SK-N-SH (cell line): ENCODE measurements around the gene GFY. TPM values are rescaled to one million over a fixed set of nuclear protein-coding genes. Genes with fewer than 3 reads are reported as not detected.

Experiments used
- CTCF ChIA-PET: fragments of 300-600, 350-600 bp; formaldehyde crosslinking; extraction: SDS; loops from one replicate; lab custom pipeline; 2021; lab: Yijun Ruan, JAX
- POLR2A ChIA-PET: fragments of 350-600 bp; sonication (Branson Sonifier 250); formaldehyde crosslinking; extraction: SDS; loops from one replicate; lab custom pipeline; 2020; ENCODE audit warnings: antibody characterized with exemption, inconsistent platforms; lab: Yijun Ruan, JAX
- DNase-seq: peaks from one replicate; pipeline ENCODE4 v3.0.0; 2012
- H2AFZ ChIP-seq: fragments of 200-600 bp; sonication (generic); 2 replicates; pipeline ENCODE4 v1.8.1; 2016; ENCODE audit warnings: antibody characterized with exemption, mild to moderate bottlenecking, low read depth
- H3F3A ChIP-seq: fragments of 200-600 bp; sonication (generic); replicated peaks from 2 replicates; pipeline ENCODE3; 2016; ENCODE audit warnings: antibody characterized with exemption, mild to moderate bottlenecking; ENCODE audit not compliant: insufficient read depth
- H3K27ac ChIP-seq, 2 experiments: fragments of 200-500 bp in 1 of 2; fragments of 200-600 bp in 1 of 2; sonication (Bioruptor generic) in 1 of 2; sonication (generic), shearing (Covaris generic) in 1 of 2; 2 replicates each; pipeline versions ENCODE4 v1.5.1 to v1.6.1; 2014 to 2016; ENCODE audit warnings: low read depth in 2 of 2, inconsistent platforms in 1 of 2, low read length in 1 of 2, mild to moderate bottlenecking in 1 of 2, mixed read lengths in 1 of 2
- H3K27me3 ChIP-seq: fragments of 200-600 bp; sonication (generic), shearing (Covaris generic); 2 replicates; pipeline ENCODE4 v1.6.1; 2016; ENCODE audit warnings: mixed run types; ENCODE audit not compliant: insufficient read depth
- H3K36me3 ChIP-seq, 2 experiments: fragments of 200-500 bp in 1 of 2; fragments of 200-600 bp in 1 of 2; sonication (Bioruptor generic) in 1 of 2; sonication (generic) in 1 of 2; replicated peaks in 1 of 2; 2 replicates each; pipeline versions ENCODE3 to v1.5.1; 2014 to 2016; ENCODE audit warnings: low read length in 1 of 2, mild to moderate bottlenecking in 1 of 2; ENCODE audit not compliant: insufficient read depth in 2 of 2, control insufficient read depth in 1 of 2
- H3K4me1 ChIP-seq, 2 experiments: fragments of 200-500 bp in 1 of 2; fragments of 200-600 bp in 1 of 2; sonication (Bioruptor generic) in 1 of 2; sonication (generic), shearing (Covaris generic) in 1 of 2; 2 replicates each; pipeline versions ENCODE4 v1.5.1 to v1.6.1; 2014 to 2016; ENCODE audit warnings: low read depth in 1 of 2, low read length in 1 of 2, mixed run types in 1 of 2; ENCODE audit not compliant: insufficient read depth in 2 of 2, control insufficient read depth in 1 of 2
- H3K4me2 ChIP-seq: fragments of 200-600 bp; sonication (generic), shearing (Covaris generic); 2 replicates; pipeline ENCODE4 v1.6.1; 2017; ENCODE audit warnings: mixed run types
- H3K4me3 ChIP-seq, 2 experiments: fragments of 200-500 bp in 1 of 2; fragments of 200-600 bp in 1 of 2; sonication (Bioruptor generic) in 1 of 2; sonication (generic), shearing (Covaris generic) in 1 of 2; 2 replicates each; pipeline versions ENCODE4 v1.5.1 to v1.8.1; 2014 to 2016; ENCODE audit warnings: low read depth in 2 of 2, inconsistent platforms in 1 of 2, low read length in 1 of 2, mild to moderate bottlenecking in 1 of 2, mixed read lengths in 1 of 2, moderate library complexity in 1 of 2
- H3K79me2 ChIP-seq: fragments of 200-600 bp; sonication (generic); 2 replicates; pipeline ENCODE4 v1.8.1; 2017; ENCODE audit warnings: mild to moderate bottlenecking; ENCODE audit not compliant: insufficient read depth
- H3K9ac ChIP-seq: fragments of 200-600 bp; sonication (generic); 2 replicates; pipeline ENCODE4 v1.6.1; 2017; ENCODE audit warnings: mixed run types
- H3K9me2 ChIP-seq: fragments of 200-600 bp; sonication (generic); 2 replicates; pipeline ENCODE4 v1.6.1; 2017; ENCODE audit warnings: mixed run types
- H3K9me3 ChIP-seq: fragments of 200-600 bp; sonication (generic); 2 replicates; pipeline ENCODE4 v1.6.1; 2017; ENCODE audit warnings: mixed run types, mild to moderate bottlenecking, moderate library complexity
- H4K20me1 ChIP-seq: fragments of 200-600 bp; sonication (generic); 2 replicates; pipeline ENCODE4 v1.6.1; 2017; ENCODE audit warnings: mild to moderate bottlenecking, mixed run types; ENCODE audit not compliant: insufficient read depth
- CTCF ChIP-seq: fragments of 200-600 bp; sonication (generic); IDR thresholded peaks from 2 replicates; pipeline ENCODE4 v1.6.1; 2017; ENCODE audit warnings: antibody characterized with exemption, mild to moderate bottlenecking, moderate library complexity
- FOSL2 ChIP-seq: IDR thresholded peaks from 2 replicates; pipeline ENCODE4 v1.4.0; 2012; ENCODE audit warnings: low read depth, mild to moderate bottlenecking, moderate library complexity, borderline replicate concordance
- NRF1 ChIP-seq: IDR thresholded peaks from 2 replicates; pipeline ENCODE4 v1.6.1; 2012; ENCODE audit warnings: low read depth, mild to moderate bottlenecking, low read length
- RAD21 ChIP-seq: IDR thresholded peaks from 2 replicates; pipeline ENCODE4 v1.6.1; 2012; ENCODE audit warnings: mild to moderate bottlenecking, low read length
- REST ChIP-seq: IDR thresholded peaks from 2 replicates; pipeline ENCODE4 v1.6.1; 2012; ENCODE audit warnings: mild to moderate bottlenecking, low read depth, low read length, moderate library complexity
- WGBS: methylation state at CpG from one replicate; pipeline ENCODE4 v1.1.6; 2017; ENCODE audit warnings: low lambda C conversion rate; 5-methylcytosine and 5-hydroxymethylcytosine counted together
- polyA plus RNA-seq, 3 experiments: library from polyadenylated mRNA; depleted of rRNA; stranded (reverse); fragments of >200 nt; gene quantifications; 2 replicates each; pipeline ENCODE4 v1.2.3, GENCODE V29; 2012

GFY gene
- polyA plus RNA-seq, 1 of the 3 experiments (the other 2 are of a cell fraction): not detected

DNA sequence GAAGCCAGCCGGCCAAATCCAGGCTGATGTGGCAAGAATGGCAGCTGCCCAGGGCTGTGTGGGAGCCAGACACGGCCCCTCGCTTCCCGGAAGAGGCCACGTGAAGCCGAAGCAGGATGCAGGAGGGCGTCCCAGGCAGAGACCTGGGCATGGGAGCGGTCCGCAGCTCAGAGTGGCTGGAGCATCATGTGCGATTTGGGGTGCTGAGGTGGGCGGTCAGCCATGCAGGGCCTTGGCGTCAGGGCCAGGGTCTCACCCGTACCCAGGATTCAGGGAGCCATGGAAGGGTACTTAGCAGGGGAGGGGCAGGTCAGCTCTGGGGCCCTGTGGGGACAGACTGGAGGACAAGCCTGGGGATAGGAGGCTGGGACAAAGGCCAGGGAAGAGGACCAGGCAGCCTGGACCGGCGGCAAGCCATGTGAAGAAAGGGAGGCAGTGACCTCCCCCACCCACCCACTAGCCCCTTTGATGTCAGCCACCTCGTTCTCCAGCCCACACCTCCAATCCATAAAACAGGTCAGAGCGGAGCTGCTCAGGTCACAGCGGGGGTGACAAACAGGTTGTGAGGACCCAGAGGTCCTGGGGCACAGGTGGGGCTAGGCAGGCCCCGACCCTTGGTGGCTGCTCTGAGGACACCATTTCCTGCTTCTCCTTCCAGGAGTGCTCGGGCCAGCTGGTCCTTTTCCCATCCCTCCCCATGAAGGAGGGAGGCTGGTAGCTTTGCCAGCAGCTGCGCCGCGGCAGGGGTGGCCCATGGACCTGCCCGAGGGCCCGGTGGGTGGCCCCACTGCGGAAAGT is 34.9 kb upstream of the GFY start:
- CTCF ChIA-PET: interaction anchor here (1.6 to 8.8 kb wide), 9 partner anchors 10 to 481 kb away, joined by 3 to 149 read pairs (median 24); partner anchors contain the start of genes GFY and SLC17A7
- no peak for DNase-seq
- no peak overlapping the region for H3K4me2 ChIP-seq

More for the DNA sequence above, 34.9 kb upstream of the GFY start:
- 52% methylated on average over 26 of the region's 26 CpGs for WGBS
- no peak overlapping the region for H3K4me3 ChIP-seq
- H3K9ac ChIP-seq: no peak overlapping the region
- TF ChIP-seq RAD21: no peak
- no peak for TF ChIP-seq CTCF
- no peak for TF ChIP-seq NRF1
- TF ChIP-seq FOSL2: no peak
- TF ChIP-seq REST: no peak
- no peaks in the 10 kb centered on the region for H3K9me2 ChIP-seq
- no peak overlapping the region for H2AFZ ChIP-seq
- no peak overlapping the region for H3K27ac ChIP-seq
- H3K9me3 ChIP-seq: no peaks in the 10 kb centered on the region
- H3F3A ChIP-seq: peaks cover 9% of the 10 kb centered on the region
- no peaks in the 10 kb centered on the region for H3K79me2 ChIP-seq
- POLR2A ChIA-PET: no interaction called here
- H3K36me3 ChIP-seq: no peaks in the 10 kb centered on the region
- peaks cover 40% of the 10 kb centered on the region for H3K27me3 ChIP-seq
- no peaks in the 10 kb centered on the region for H4K20me1 ChIP-seq
- peaks cover 0 to 3% of the 10 kb centered on the region in 2 experiments; a peak in 1 of 4 replicates for H3K4me1 ChIP-seq
